Keratinocyte (primary cell): ENCODE data around the gene TLL2.

Experiments used
- CTCF ChIP-seq, 3 experiments: IDR thresholded peaks in 1 of 3; conservative IDR thresholded peaks in 1 of 3; optimal IDR thresholded peaks in 1 of 3; 2 replicates in 2 of 3; 3 replicates in 1 of 3; pipeline versions ENCODE3 to v1.5.1; 2011; ENCODE audit warnings: low read length in 3 of 3, mild to moderate bottlenecking in 3 of 3, moderate library complexity in 2 of 3, control low read depth in 1 of 3, inconsistent platforms in 1 of 3; ENCODE audit not compliant: insufficient read depth in 2 of 3; ENCODE audit errors: extremely low read depth in 1 of 3
- EZH2 ChIP-seq: IDR thresholded peaks from one replicate; pipeline ENCODE4 v1.6.1; 2012; ENCODE audit warnings: inconsistent platforms, mild to moderate bottlenecking, low read length, moderate library complexity

DNA sequence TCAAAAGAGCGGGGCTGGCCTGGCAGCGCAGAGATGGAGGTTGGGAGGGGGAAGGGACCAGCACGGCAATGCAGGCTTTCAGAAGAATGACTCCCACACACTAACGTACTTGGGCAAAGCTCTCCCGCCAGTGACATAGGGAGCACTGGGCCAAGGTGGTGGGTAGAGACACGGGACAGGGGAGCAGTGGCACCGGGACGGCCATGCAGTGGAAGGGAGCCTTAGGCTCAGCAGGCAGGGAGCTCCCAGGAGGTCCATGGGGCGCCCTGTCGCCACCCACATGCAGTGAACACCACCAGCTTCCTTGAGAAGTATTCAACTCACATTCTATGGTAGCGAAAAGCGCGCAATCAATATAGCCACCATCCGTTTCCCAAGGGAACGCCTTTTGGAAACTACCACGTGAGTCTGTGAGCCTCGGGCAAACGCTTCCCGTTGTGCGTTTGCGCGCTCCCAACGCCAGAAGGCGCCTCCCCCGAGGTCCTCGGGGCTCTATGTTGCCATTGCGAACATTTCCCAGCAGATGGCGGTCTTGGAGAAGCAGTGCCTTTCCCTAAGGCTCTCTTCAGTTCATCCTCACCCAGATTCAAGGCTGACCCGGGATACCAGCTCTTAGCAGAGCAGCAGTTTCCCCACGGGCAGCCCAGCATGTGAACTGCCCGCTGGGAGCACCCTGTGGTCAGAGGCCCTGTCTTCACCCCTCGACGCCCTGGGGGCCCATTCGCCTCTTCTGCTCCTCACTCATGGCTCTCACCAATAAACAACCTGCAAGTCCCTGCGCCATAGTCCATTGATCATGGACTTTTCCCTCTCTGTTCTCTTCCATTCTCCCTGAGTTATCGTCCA is 138.5 kb downstream of the TLL2 start:
- TF ChIP-seq CTCF (optimal IDR thresholded peaks at IDR 0.05 in 1 of 3, IDR thresholded peaks at IDR 0.05 in 1 of 3, conservative IDR thresholded peaks at IDR 0.05 in 1 of 3; ENCODE audit: extremely low read depth in 1 of 3, insufficient read depth in 2 of 3, low read length in 3 of 3) (peak; percentile 91 to 100 (median 98)), EZH2 (no peak)
